ENCODE data around the gene FYN.
A peak's percentile ranks its signal among the peaks of the same experiment; 100 is the strongest.

The FYN gene

GRCh38 chr6:111873178-111874024, at the start of gene FYN (continued):
- no peak for TF ChIP-seq ZNF473 (tag by site-specific recombination; IDR thresholded peaks at IDR 0.05)
- TF ChIP-seq ZNF114 (tag by site-specific recombination; IDR thresholded peaks at IDR 0.05), result no peak
- peak; percentile 74 for TF ChIP-seq ZNF341 (tag by site-specific recombination; IDR thresholded peaks at IDR 0.05; ENCODE audit: low read depth)
- no peak for TF ChIP-seq ZNF777 (tag by site-specific recombination; IDR thresholded peaks at IDR 0.05; ENCODE audit: borderline replicate concordance)
- peak; percentile 50; the same call in 1 of the 2 replicates for TF ChIP-seq FEZF1 (tag by site-specific recombination; IDR thresholded peaks at IDR 0.05)
- TF ChIP-seq ZNF362 (tag by site-specific recombination; IDR thresholded peaks at IDR 0.05), result peak; percentile 64; the same call in 1 of the 2 replicates
- TF ChIP-seq ZNF596 (tag by site-specific recombination; IDR thresholded peaks at IDR 0.05), result no peak
- no peak for TF ChIP-seq ZNF292 (tag by site-specific recombination; IDR thresholded peaks at IDR 0.05; ENCODE audit: borderline replicate concordance, low read depth)
- no peak for TF ChIP-seq ZNF214 (tag by site-specific recombination; IDR thresholded peaks at IDR 0.05; ENCODE audit: borderline replicate concordance)
- no peak for TF ChIP-seq ZNF404 (tag by site-specific recombination; IDR thresholded peaks at IDR 0.05)
- no peak; the same call in 1 of the 2 replicates for TF ChIP-seq ZBTB7A (tag by site-specific recombination; IDR thresholded peaks at IDR 0.05; ENCODE audit: low read depth)
- peak; percentile 77 for TF ChIP-seq ZNF324 (tag by site-specific recombination; IDR thresholded peaks at IDR 0.05)
- peak; percentile 91 for TF ChIP-seq KLF8 (tag by site-specific recombination; IDR thresholded peaks at IDR 0.05)
- TF ChIP-seq YY1 (tag by site-specific recombination; IDR thresholded peaks at IDR 0.05), result no peak
- peak; percentile 54; the same call in 1 of the 2 replicates for TF ChIP-seq ZNF639 (tag by site-specific recombination; IDR thresholded peaks at IDR 0.05)
- TF ChIP-seq ZNF555 (tag by site-specific recombination; conservative IDR thresholded peaks at IDR 0.05), result no peak
- TF ChIP-seq ZNF518A (tag by site-specific recombination; conservative IDR thresholded peaks at IDR 0.05; ENCODE audit: low read depth), result no peak
- TF ChIP-seq ZBTB17 (tag by site-specific recombination; IDR thresholded peaks at IDR 0.05), result peak; percentile 97
- peak; percentile 63 for TF ChIP-seq ZSCAN30 (tag by site-specific recombination; IDR thresholded peaks at IDR 0.05)
- no peak for TF ChIP-seq ZNF645 (tag by site-specific recombination; IDR thresholded peaks at IDR 0.05)
- no peak for TF ChIP-seq ZFP41 (tag by site-specific recombination; IDR thresholded peaks at IDR 0.05; ENCODE audit: borderline replicate concordance)
- peak; percentile 93 for TF ChIP-seq PRDM1 (tag by site-specific recombination; IDR thresholded peaks at IDR 0.05)
- TF ChIP-seq ZNF544 (tag by site-specific recombination; IDR thresholded peaks at IDR 0.05), result no peak
- TF ChIP-seq REST (tag by site-specific recombination; IDR thresholded peaks at IDR 0.05), result peak; percentile 21; the same call in 1 of the 2 replicates
- TF ChIP-seq KLF7 (tag by site-specific recombination; IDR thresholded peaks at IDR 0.05; ENCODE audit: borderline replicate concordance), result no peak; the same call in 1 of the 2 replicates
- no peak for TF ChIP-seq ZNF560 (tag by site-specific recombination; IDR thresholded peaks at IDR 0.05; ENCODE audit: borderline replicate concordance)
- TF ChIP-seq ZNF169 (tag by site-specific recombination; IDR thresholded peaks at IDR 0.05), result no peak
- no peak for TF ChIP-seq ZBTB1 (tag by site-specific recombination; IDR thresholded peaks at IDR 0.05)

Data from HEK293 (cell line).